ENCODE results near the gene EIF3I.

Gene EIF3I

GRCh38 chr1:32269744-32270143 lies 47.5 kb downstream of the EIF3I start:
- Histone ChIP-seq H3K4me3 (ENCODE audit: low read depth, low read length) (no peak overlapping the region), H3K27ac (no peak overlapping the region), H3K36me3 (replicated peaks) (no peaks in the 10 kb centered on the region), H3K27me3 (replicated peaks) (no peaks in the 10 kb centered on the region)
- no peak for DNase-seq
- in situ Hi-C loops (cut with HindIII; ENCODE audit: low pct_ligation_motif_present, low sequenced_read_pairs): no loop called here
- TF ChIP-seq CTCF (IDR thresholded peaks at IDR 0.05; ENCODE audit: low read depth, low read length, missing control alignments): no peak

GRCh38 chr1:32272557-32273390 lies 50.6 kb downstream of the EIF3I start:
- H3K27ac ChIP-seq: no peak overlapping the region
- H3K4me3 ChIP-seq (ENCODE audit: low read depth, low read length): no peak overlapping the region
- H3K27me3 ChIP-seq (replicated peaks): peaks cover 2% of the 10 kb centered on the region
- TF ChIP-seq CTCF (IDR thresholded peaks at IDR 0.05; ENCODE audit: low read depth, low read length, missing control alignments): no peak
- in situ Hi-C loops (cut with HindIII; ENCODE audit: low pct_ligation_motif_present, low sequenced_read_pairs): no loop called here
- H3K36me3 ChIP-seq (replicated peaks): no peaks in the 10 kb centered on the region
- DNase-seq: no peak

GRCh38 chr1:32273391-32274208 lies 51.4 kb downstream of the EIF3I start:
- H3K36me3 ChIP-seq (replicated peaks): no peaks in the 10 kb centered on the region

GRCh38 chr1:32274646-32275340 lies 52.6 kb downstream of the EIF3I start:
- no peak for TF ChIP-seq CTCF (IDR thresholded peaks at IDR 0.05; ENCODE audit: low read depth, low read length, missing control alignments)
- Histone ChIP-seq H3K27ac (no peak overlapping the region), H3K4me3 (ENCODE audit: low read depth, low read length) (no peak overlapping the region), H3K27me3 (replicated peaks) (peaks cover 2% of the 10 kb centered on the region), H3K36me3 (replicated peaks) (no peaks in the 10 kb centered on the region)
- DNase-seq: no peak
- in situ Hi-C loops (cut with HindIII; ENCODE audit: low pct_ligation_motif_present, low sequenced_read_pairs): no loop called here

More at GRCh38 chr1:32273391-32274208, 51.4 kb downstream of the EIF3I start:
- no peak overlapping the region for H3K27ac ChIP-seq
- DNase-seq: no peak
- peaks cover 2% of the 10 kb centered on the region for H3K27me3 ChIP-seq (replicated peaks)
- in situ Hi-C loops (cut with HindIII; ENCODE audit: low pct_ligation_motif_present, low sequenced_read_pairs): no loop called here
- no peak overlapping the region for H3K4me3 ChIP-seq (ENCODE audit: low read depth, low read length)
- no peak for TF ChIP-seq CTCF (IDR thresholded peaks at IDR 0.05; ENCODE audit: low read depth, low read length, missing control alignments)

GRCh38 chr1:32275424-32275823 lies 53.2 kb downstream of the EIF3I start:
- no peak overlapping the region for H3K4me3 ChIP-seq (ENCODE audit: low read depth, low read length)
- H3K27me3 ChIP-seq (replicated peaks): peaks cover 2% of the 10 kb centered on the region
- no peak for DNase-seq
- H3K36me3 ChIP-seq (replicated peaks): no peaks in the 10 kb centered on the region
- TF ChIP-seq CTCF (IDR thresholded peaks at IDR 0.05; ENCODE audit: low read depth, low read length, missing control alignments): no peak
- in situ Hi-C loops (cut with HindIII; ENCODE audit: low pct_ligation_motif_present, low sequenced_read_pairs): no loop called here
- H3K27ac ChIP-seq: no peak overlapping the region
